NCI-H2196 (cell line): ENCODE results near the gene ZBED1.
"Not testable (repeated sequence)": the region's sequence is repeated elsewhere in the genome, so short reads cannot be mapped to it uniquely, and the experiment has no call there.

ENCODE experiments used
- DNase-seq: peaks from one replicate; lab custom pipeline; 2025; ENCODE audit not compliant: unreplicated experiment; lab: John Stamatoyannopoulos, UW

The ZBED1 gene

GRCh38 chrX:2520539-2520938 lies 19.8 kb upstream of the ZBED1 start:
- no peak for DNase-seq

GRCh38 chrX:2519638-2520037 lies 18.9 kb upstream of the ZBED1 start:
- DNase-seq = not testable (repeated sequence)

GRCh38 chrX:2517055-2517454 lies 16.3 kb upstream of the ZBED1 start:
- DNase-seq = no peak

- DNase-seq = no peak
These were observed 15.8 kb upstream of the ZBED1 start for GRCh38 chrX:2516623-2517022.

GRCh38 chrX:2514131-2514530 lies 13.4 kb upstream of the ZBED1 start:
- DNase-seq = no peak

- DNase-seq = no peak
These were observed 12.4 kb upstream of the ZBED1 start for GRCh38 chrX:2513121-2513664.

GRCh38 chrX:2512501-2512900 lies 11.7 kb upstream of the ZBED1 start:
- DNase-seq = no peak

- no peak for DNase-seq
These were observed 10.6 kb upstream of the ZBED1 start for GRCh38 chrX:2511326-2511725.

- DNase-seq = no peak
These were observed 8.0 kb upstream of the ZBED1 start for GRCh38 chrX:2508648-2509335.

GRCh38 chrX:2507904-2508627 lies 7.3 kb upstream of the ZBED1 start:
- no peak for DNase-seq

- DNase-seq = no peak
These were observed 6.4 kb upstream of the ZBED1 start for GRCh38 chrX:2507196-2507595.

- DNase-seq = not testable (repeated sequence)
These were observed 4.6 kb upstream of the ZBED1 start for GRCh38 chrX:2505341-2505740.

GRCh38 chrX:2504706-2505332 lies 4.0 kb upstream of the ZBED1 start:
- DNase-seq = no peak

GRCh38 chrX:2503591-2504500 lies 3.1 kb upstream of the ZBED1 start:
- DNase-seq = no peak

- no peak for DNase-seq
These were observed 2.1 kb upstream of the ZBED1 start for GRCh38 chrX:2502668-2503519.

- DNase-seq = no peak
These were observed 1.4 kb upstream of the ZBED1 start for GRCh38 chrX:2502120-2502667.

GRCh38 chrX:2501559-2502102 lies 855 bp upstream of the ZBED1 start:
- DNase-seq = no peak

- no peak for DNase-seq
These were observed 529 bp downstream of the ZBED1 start for GRCh38 chrX:2500091-2500802.

- DNase-seq = no peak
These were observed 1.3 kb downstream of the ZBED1 start for GRCh38 chrX:2499507-2499906.
